H1 (cell line): ENCODE measurements around the gene CASP4. TPM values are rescaled to one million over a fixed set of nuclear protein-coding genes. Genes with fewer than 3 reads are reported as not detected.

ENCODE experiments used
- ATF2 ChIP-seq: IDR thresholded peaks from 2 replicates; pipeline ENCODE4 v1.6.1; 2012; ENCODE audit warnings: low read length, inconsistent platforms
- polyA plus RNA-seq, 7 experiments: library from polyadenylated mRNA; depleted of rRNA in 3 of 7; stranded (reverse) in 5 of 7; unstranded in 2 of 7; fragments of >200 nt in 5 of 7; fragments of 200-250 nt in 2 of 7; gene quantifications; 1 replicate in 5 of 7; 2 replicates in 1 of 7; 4 replicates in 1 of 7; pipeline versions ENCODE4 v1.2.1 to v1.2.3, GENCODE V29; 2011 to 2013; ENCODE audit warnings: missing spikeins in 2 of 7, mixed read lengths in 2 of 7
- total RNA-seq: library from RNA; stranded (reverse); fragmentation: NEBNext Ultra II Directional; extraction: Animal tissue kit (Norgen Biotek cat#: 25700); gene quantifications from 2 replicates; pipeline ENCODE4 v1.2.1, GENCODE V29; 2021

CASP4 gene
- total and polyA plus RNA-seq, 2 of the 8 experiments (the other 6 are each of a cell fraction or from before 2014, with no cell fraction given), result 0.09 TPM; not detected in 1

GRCh38 chr11:105005451-105005845, 37.1 kb upstream of the CASP4 start (continued):
- no peak for TF ChIP-seq ATF2
- TF ChIP-seq, all 59 proteins: peak for 0
